ENCODE measurements around the gene RNU7-1.
"Not testable (repeated sequence)": the region's sequence is repeated elsewhere in the genome, so short reads cannot be mapped to it uniquely, and the experiment has no call there.

The RNU7-1 gene

GRCh38 chr12:6943722-6944380 lies at the start of gene RNU7-1, which contains the start of gene C12orf57:
TSS of gene RNU7-1 (plus strand) at chr12:6943816.
TSS of gene C12orf57 (plus strand) at chr12:6944022. CDS start at chr12:6944122, 100 bp downstream.
- no peak for FAIRE-seq

DNA sequence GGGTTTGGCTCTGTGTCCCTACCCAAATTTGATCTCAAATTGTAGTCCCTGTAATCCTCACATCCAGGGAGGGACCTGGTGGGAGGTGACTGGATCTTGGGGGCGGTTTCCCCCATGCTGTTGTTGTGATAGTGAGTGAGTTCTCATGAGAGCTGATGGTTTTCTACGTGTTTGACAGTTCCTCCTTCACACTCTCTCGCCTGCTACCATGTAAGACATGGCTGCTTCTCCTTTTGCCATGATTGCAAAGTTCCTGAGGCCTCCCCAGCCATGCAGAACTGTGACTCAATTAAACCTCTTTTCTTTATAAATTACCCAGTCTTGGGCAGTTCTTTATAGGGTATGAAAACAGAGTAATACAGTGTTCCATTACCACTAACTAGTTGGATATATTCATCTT lies 49.3 kb upstream of the RNU7-1 start:
- FAIRE-seq: no peak

DNA sequence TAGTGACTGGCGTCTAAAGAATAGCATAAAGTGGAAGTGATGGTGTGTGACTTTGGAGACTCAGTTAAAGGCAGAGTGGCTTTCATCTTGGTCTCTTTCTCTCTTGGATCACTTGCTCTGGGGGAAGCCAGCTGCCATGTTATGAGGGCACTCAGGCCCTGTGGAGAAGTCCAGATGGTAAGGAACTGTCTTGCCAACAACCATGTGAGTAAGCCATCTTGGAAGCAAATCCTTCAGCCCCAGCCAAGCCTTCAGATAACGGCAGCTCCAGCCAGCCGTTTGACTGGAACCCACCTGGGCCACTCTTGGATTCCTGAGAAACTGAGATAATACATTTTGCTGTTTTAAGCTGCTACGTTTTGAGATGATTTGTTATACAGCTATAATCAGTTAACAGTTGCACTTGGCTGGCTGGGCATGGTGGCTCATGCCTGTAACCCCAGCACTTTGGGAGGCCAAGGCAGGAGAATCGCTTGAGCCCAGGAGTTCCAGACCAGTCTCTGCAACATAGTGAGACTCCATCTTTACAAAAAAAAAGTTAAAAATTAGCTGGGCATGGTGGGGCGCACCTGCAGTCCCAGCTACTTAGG lies 46.7 kb upstream of the RNU7-1 start:
- no peak for FAIRE-seq

- FAIRE-seq: no peak
Observed at GRCh38 chr12:6899427-6899826, 44.2 kb upstream of the RNU7-1 start.

DNA sequence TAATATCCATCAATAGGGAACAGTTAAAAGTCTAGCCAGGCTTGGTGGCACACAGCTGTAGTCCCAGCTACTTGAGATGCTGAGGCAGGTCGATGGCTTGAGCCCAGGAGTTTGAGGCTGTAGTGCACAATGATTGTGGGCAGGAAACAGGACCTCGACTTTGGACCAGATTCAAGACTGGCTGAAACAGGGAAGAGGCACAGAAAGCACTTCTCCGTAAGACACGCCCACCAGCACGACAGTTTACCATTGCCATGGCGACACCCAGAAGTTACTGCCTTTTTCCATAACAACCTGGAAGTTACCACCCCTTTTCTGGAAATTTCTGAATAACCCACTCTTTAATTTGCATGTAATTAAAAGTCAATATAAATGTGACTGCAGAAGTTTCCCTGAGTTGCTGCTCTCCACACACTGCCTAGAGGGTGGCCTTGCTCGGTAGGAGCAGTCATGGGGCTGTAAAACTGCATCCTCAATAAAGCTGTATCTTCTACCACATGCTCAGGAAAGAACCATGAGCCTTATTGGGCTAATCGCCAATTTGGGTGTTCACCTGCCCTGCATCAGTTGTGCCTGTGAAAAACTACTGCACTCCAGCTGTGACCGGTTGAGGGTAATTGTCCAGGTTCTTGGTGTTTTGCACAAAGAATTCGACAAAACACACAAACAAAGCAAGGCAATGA lies 43.6 kb upstream of the RNU7-1 start:
- no peak for FAIRE-seq

GRCh38 chr12:6902448-6902847 lies 41.2 kb upstream of the RNU7-1 start:
- no peak for FAIRE-seq

DNA sequence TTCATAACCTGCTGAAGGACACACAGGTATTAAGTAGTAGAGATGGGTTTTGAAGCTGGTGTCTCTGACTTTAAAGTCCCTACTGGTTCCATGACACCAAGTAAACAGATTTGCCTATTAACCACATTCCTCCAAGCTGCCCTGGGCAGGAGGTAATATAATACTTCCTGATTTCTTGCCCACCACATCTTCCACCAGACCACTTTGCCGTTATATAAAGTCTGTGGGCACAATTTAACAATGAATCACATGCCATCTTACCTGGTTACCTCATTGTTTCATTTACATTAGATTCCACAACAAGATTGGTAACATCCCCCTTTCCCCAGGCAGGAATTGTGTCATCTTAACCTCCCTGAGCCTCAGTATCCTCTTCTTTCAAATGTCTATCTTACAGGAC lies 39.9 kb upstream of the RNU7-1 start:
- FAIRE-seq: no peak

GRCh38 chr12:6904280-6905276 lies 39.0 kb upstream of the RNU7-1 start, which contains the start of gene LRRC23:
TSS of gene LRRC23 (plus strand) at chr12:6904822. CDS start at chr12:6905634, 812 bp downstream.
- FAIRE-seq: peak; percentile 74

DNA sequence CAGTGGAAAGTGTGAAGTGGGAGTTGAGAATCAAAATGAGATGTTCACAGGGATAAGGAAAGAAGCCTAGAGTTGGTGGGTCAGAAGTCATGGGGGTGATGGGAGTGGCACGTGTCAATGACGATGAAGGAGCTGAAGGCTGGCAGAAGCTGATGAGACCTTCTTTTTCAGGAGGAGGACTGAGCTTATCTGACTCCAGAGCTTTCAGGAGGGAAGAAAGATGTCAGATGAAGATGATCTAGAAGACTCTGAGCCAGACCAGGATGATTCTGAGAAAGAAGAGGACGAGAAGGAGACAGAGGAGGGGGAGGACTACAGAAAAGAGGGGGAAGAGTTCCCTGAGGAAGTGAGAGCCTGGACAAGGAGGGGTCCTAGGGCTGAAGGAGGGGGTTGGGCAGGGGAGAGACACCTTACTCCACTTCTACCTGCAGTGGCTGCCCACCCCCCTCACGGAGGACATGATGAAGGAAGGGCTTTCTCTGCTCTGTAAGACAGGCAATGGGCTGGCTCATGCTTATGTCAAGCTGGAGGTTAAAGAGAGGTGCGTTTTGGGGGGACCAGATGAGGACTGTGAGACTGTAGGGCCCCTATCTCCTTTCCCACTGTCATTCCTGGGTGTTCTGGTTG lies 38.1 kb upstream of the RNU7-1 start:
- no peak for FAIRE-seq

DNA sequence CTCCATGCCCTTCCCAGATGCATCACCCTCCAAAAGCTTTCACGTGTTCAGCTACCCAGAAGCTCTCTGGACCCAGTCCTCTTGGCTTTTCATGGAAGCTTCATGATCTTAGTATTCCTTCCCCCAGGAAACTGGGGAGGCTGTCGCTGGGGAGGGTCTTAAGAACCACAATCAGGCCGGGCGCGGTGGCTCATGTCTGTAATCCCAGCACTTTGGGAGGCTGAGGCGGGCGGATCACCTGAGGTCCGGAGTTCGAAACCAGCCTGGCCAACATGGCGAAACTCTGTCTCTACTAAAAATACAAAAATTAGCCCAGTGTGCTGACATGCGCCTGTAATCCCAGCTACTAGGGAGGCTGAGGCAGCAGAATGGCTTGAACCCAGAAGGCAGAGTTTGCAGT lies 35.5 kb upstream of the RNU7-1 start:
- FAIRE-seq: not testable (repeated sequence)

DNA sequence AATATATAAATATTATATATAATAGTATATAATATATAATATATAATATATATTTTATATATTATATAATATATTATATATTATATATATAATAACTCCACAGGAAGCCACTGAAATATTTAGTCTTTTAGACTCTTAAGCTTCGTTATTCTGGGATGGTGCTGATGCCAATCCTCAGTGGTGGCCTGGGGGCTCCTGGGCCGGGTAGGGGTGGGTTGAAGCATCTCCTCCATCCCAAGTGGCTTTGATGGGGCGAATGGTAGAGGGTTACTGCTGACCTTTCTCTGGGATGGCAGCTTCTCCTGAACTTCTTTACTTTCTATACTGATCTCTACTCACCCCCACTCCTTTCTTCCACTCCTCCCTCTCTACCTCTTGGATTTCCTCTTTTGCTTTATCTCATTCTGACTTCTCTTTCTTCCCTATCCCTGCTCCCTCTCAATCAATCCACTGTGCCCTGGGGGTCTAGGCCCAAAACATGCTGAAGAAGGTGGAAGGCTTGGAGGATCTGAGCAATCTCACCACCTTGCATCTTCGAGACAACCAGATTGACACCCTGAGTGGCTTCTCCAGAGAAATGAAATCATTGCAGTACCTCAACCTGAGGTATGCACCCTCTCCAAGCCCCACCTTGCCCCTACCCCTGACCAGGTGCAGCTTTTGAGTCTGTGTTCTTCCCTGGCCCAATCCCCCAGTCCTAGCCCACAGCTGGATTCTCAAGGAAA lies 34.0 kb upstream of the RNU7-1 start:
- FAIRE-seq: no peak

DNA sequence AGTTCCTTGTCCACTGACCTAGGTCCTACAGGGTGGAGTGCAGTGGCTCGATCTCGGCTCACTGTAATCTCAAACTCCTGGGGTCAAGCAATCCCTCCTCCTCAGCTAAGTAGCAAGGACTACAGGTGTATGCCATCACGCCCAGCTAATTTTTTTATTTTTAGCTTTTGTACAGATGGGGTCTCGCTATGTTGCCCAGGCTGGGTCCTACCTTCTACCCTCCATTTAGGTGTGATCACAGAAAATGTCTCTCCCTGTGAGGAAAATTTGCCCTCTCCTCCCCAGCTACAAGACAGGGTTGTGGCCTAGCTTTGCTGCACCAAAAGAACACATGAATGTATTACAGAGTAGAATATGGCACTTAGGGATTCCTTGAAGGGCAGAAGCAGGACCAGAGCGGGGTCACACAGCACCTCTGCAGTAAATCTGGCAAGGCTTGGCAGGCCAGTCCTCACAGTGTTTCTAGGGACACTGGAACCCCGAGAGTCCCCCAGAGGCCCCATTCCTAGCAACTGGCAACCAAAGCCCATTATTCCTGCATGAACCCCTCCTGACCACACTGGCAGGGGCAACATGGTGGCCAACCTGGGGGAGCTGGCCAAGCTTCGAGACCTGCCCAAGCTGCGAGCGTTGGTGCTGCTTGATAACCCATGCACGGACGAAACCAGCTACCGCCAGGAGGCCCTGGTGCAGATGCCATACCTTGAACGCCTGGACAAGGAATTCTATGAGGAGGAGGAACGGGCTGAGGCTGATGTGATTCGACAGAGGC lies 31.3 kb upstream of the RNU7-1 start:
- FAIRE-seq: no peak

GRCh38 chr12:6914246-6914946 lies 29.2 kb upstream of the RNU7-1 start, which contains the start of gene ENO2:
TSS of gene ENO2 (plus strand) at chr12:6914580. CDS start at chr12:6915833, 1,253 bp downstream.
- FAIRE-seq: no peak

- FAIRE-seq: no peak
Observed at GRCh38 chr12:6914947-6915788, 28.4 kb upstream of the RNU7-1 start.

GRCh38 chr12:6915789-6916285 lies 27.8 kb upstream of the RNU7-1 start:
- FAIRE-seq: no peak

- FAIRE-seq: no peak
Observed at GRCh38 chr12:6916426-6917200, 27.0 kb upstream of the RNU7-1 start.

DNA sequence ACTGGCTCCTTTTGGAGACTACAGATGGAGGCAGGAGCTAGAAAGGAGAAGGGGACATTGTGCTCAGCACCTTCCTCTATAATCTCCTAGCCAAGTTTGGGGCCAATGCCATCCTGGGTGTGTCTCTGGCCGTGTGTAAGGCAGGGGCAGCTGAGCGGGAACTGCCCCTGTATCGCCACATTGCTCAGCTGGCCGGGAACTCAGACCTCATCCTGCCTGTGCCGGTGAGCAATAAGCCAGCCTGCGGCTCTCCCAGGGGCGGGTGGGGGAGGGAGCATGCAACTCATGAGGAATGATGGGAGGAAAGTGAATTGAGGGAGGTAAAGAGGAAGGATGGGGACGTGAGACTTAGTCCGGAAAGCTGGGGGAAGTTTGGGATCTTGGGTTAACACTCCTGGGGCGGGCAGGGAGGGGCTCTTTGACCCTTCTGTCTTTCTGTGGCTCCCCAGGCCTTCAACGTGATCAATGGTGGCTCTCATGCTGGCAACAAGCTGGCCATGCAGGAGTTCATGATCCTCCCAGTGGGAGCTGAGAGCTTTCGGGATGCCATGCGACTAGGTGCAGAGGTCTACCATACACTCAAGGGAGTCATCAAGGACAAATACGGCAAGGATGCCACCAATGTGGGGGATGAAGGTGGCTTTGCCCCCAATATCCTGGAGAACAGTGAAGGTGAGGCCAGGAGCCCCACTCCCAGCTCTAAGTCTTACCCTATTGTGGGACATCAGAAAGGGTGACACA lies 26.0 kb upstream of the RNU7-1 start:
- FAIRE-seq: no peak

All from colon (tissue), 2 donors.